ENCODE data around the gene KRT7.

The KRT7 gene

GRCh38 chr12:52258335-52258901, 25.4 kb downstream of the KRT7 start:
- Histone ChIP-seq H3K9me3 (ENCODE audit: control insufficient read depth in 1 of 2, low read length in 2 of 2) (peaks cover 0 to 3% of the 10 kb centered on the region in 2 donors), H3K4me3 (ENCODE audit: low read depth in 1 of 2, low read length in 2 of 2) (no peak overlapping the region), H3K4me1 (ENCODE audit: control insufficient read depth in 1 of 2, insufficient read depth in 2 of 2, low read length in 2 of 2) (peaks cover 0 to 8% of the 10 kb centered on the region in 2 donors), H3K27ac (ENCODE audit: low read length) (no peak overlapping the region), H3K27me3 (ENCODE audit: low read depth, low read length) (peaks cover 30% of the 10 kb centered on the region), H3K36me3 (ENCODE audit: control insufficient read depth in 1 of 2, insufficient read depth in 2 of 2, low read length in 2 of 2) (no peaks in the 10 kb centered on the region)

DNA sequence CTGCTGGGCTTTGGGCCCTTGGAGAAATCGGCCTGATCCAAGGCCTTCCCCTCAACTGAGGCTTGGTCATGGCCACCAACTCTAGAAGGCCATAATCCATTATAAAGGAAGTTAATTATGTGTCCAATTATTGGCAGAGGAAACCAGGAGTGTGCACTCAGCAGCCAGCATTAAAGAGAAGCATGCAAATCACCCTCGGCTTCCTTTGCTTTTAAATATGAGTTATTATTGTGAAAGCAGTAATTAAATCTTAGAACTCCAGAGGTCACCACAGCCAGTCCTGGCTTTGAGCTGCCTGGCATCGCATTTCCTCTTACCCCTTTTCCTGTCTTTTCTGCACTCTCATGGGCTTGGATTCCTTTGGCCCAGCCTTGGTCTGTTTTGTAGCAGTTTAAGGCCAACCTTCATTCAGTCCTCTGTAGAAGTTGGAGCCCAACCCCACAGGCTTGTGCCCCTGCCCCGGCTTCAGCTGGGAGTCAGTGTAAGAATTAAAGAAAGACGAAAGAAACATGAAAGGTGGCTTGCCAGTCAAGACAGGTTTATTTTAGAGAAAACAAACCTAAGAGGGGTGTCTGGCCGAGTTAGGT, 26.7 kb downstream of the KRT7 start:
- no peak overlapping the region for H3K27ac ChIP-seq (ENCODE audit: low read length)
- no peak overlapping the region for H3K4me3 ChIP-seq (ENCODE audit: low read depth in 1 of 2, low read length in 2 of 2)
- peaks cover 0 to 8% of the 10 kb centered on the region in 2 donors for H3K4me1 ChIP-seq (ENCODE audit: control insufficient read depth in 1 of 2, insufficient read depth in 2 of 2, low read length in 2 of 2)
- peaks cover 0 to 3% of the 10 kb centered on the region in 2 donors for H3K9me3 ChIP-seq (ENCODE audit: control insufficient read depth in 1 of 2, low read length in 2 of 2)
- H3K36me3 ChIP-seq (ENCODE audit: control insufficient read depth in 1 of 2, insufficient read depth in 2 of 2, low read length in 2 of 2): no peaks in the 10 kb centered on the region
- peaks cover 30% of the 10 kb centered on the region for H3K27me3 ChIP-seq (ENCODE audit: low read depth, low read length)

GRCh38 chr12:52260361-52261207, 27.5 kb downstream of the KRT7 start:
- no peak overlapping the region for H3K4me3 ChIP-seq (ENCODE audit: low read depth in 1 of 2, low read length in 2 of 2)

GRCh38 chr12:52261208-52261484, 28.1 kb downstream of the KRT7 start:
- H3K36me3 ChIP-seq (ENCODE audit: control insufficient read depth in 1 of 2, insufficient read depth in 2 of 2, low read length in 2 of 2): no peaks in the 10 kb centered on the region
- no peak overlapping the region for H3K27ac ChIP-seq (ENCODE audit: low read length)
- H3K27me3 ChIP-seq (ENCODE audit: low read depth, low read length): peaks cover 27% of the 10 kb centered on the region
- H3K9me3 ChIP-seq (ENCODE audit: control insufficient read depth in 1 of 2, low read length in 2 of 2): peaks cover 0 to 3% of the 10 kb centered on the region in 2 donors
- no peak overlapping the region for H3K4me3 ChIP-seq (ENCODE audit: low read depth in 1 of 2, low read length in 2 of 2)
- peaks cover 0 to 8% of the 10 kb centered on the region in 2 donors for H3K4me1 ChIP-seq (ENCODE audit: control insufficient read depth in 1 of 2, insufficient read depth in 2 of 2, low read length in 2 of 2)

More at GRCh38 chr12:52260361-52261207, 27.5 kb downstream of the KRT7 start:
- Histone ChIP-seq H3K27me3 (ENCODE audit: low read depth, low read length) (peaks cover 30% of the 10 kb centered on the region), H3K9me3 (ENCODE audit: control insufficient read depth in 1 of 2, low read length in 2 of 2) (peaks cover 0 to 3% of the 10 kb centered on the region in 2 donors), H3K4me1 (ENCODE audit: control insufficient read depth in 1 of 2, insufficient read depth in 2 of 2, low read length in 2 of 2) (peaks cover 0 to 8% of the 10 kb centered on the region in 2 donors), H3K36me3 (ENCODE audit: control insufficient read depth in 1 of 2, insufficient read depth in 2 of 2, low read length in 2 of 2) (no peaks in the 10 kb centered on the region), H3K27ac (ENCODE audit: low read length) (no peak overlapping the region)

- Histone ChIP-seq H3K4me3 (ENCODE audit: low read depth in 1 of 2, low read length in 2 of 2) (no peak overlapping the region), H3K36me3 (ENCODE audit: control insufficient read depth in 1 of 2, insufficient read depth in 2 of 2, low read length in 2 of 2) (no peaks in the 10 kb centered on the region), H3K9me3 (ENCODE audit: control insufficient read depth in 1 of 2, low read length in 2 of 2) (peaks cover 0 to 3% of the 10 kb centered on the region in 2 donors), H3K4me1 (ENCODE audit: control insufficient read depth in 1 of 2, insufficient read depth in 2 of 2, low read length in 2 of 2) (peaks cover 0 to 8% of the 10 kb centered on the region in 2 donors), H3K27ac (ENCODE audit: low read length) (no peak overlapping the region), H3K27me3 (ENCODE audit: low read depth, low read length) (peaks cover 17% of the 10 kb centered on the region)
Measured at GRCh38 chr12:52262286-52262685, 29.2 kb downstream of the KRT7 start.

DNA sequence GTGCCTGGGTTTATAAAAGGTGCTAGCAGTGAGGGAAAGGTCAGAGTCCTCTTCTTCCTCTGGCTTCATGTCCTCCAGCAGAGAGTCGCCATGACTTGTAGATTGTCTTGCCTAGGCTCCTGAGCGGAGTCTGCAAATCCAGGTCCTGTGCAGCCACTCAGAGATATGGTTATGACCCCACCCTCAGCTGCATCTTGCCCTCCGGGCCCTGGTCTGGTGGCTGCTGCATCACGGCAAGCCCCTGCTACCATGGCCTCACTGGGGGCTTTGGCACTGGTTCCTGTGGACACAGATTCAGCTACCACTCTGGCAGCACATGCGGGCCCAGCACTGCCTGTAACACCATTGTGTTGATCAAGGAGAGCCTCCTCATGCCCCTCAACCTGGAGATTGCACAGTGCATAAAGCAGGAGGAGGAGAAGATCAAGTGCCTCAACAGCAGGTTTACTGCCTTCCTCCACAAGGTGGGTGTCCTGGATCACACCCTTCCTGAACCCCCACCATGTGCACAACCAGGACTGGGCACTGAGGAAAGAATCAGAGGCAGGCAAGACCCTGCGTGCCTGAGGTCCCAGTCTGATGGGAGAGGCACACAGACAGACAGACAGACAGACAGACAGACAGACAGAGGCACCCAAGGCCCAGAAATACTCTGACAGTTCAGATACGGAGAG, 30.9 kb downstream of the KRT7 start:
- H3K4me1 ChIP-seq (ENCODE audit: control insufficient read depth in 1 of 2, insufficient read depth in 2 of 2, low read length in 2 of 2): peaks cover 0 to 2% of the 10 kb centered on the region in 2 donors
- no peaks in the 10 kb centered on the region for H3K36me3 ChIP-seq (ENCODE audit: control insufficient read depth in 1 of 2, insufficient read depth in 2 of 2, low read length in 2 of 2)
- peaks cover 0 to 3% of the 10 kb centered on the region in 2 donors for H3K9me3 ChIP-seq (ENCODE audit: control insufficient read depth in 1 of 2, low read length in 2 of 2)
- no peak overlapping the region for H3K27ac ChIP-seq (ENCODE audit: low read length)
- no peak overlapping the region for H3K4me3 ChIP-seq (ENCODE audit: low read depth in 1 of 2, low read length in 2 of 2)
- H3K27me3 ChIP-seq (ENCODE audit: low read depth, low read length): peaks cover 8% of the 10 kb centered on the region

DNA sequence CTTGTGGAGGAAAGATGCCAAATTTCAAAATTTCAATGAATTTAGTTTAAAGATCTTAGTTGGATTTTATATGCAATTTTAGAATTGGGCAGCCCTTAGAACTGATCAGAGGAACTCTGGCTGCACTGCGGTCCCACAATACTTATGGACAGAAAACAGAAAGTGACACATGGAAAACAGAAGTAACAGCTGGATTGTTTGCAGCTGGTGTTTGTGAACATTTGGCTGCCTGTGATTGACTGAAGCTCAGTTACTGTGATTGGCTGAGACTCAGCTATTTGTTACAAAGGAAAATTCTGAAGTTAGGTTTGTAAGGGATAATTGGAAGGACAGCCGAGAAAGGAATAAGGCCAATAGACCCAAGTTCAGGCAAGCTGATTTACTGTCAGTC, 31.4 kb downstream of the KRT7 start:
- H3K36me3 ChIP-seq (ENCODE audit: control insufficient read depth in 1 of 2, insufficient read depth in 2 of 2, low read length in 2 of 2): no peaks in the 10 kb centered on the region

GRCh38 chr12:52266514-52266913, 33.5 kb downstream of the KRT7 start:
- Histone ChIP-seq H3K4me1 (ENCODE audit: control insufficient read depth in 1 of 2, insufficient read depth in 2 of 2, low read length in 2 of 2) (no peaks in the 10 kb centered on the region), H3K27me3 (ENCODE audit: low read depth, low read length) (no peaks in the 10 kb centered on the region), H3K27ac (ENCODE audit: low read length) (no peak overlapping the region), H3K36me3 (ENCODE audit: control insufficient read depth in 1 of 2, insufficient read depth in 2 of 2, low read length in 2 of 2) (no peaks in the 10 kb centered on the region), H3K9me3 (ENCODE audit: control insufficient read depth in 1 of 2, low read length in 2 of 2) (no peaks in the 10 kb centered on the region), H3K4me3 (ENCODE audit: low read depth in 1 of 2, low read length in 2 of 2) (no peak overlapping the region)

More for the DNA sequence above, 31.4 kb downstream of the KRT7 start:
- Histone ChIP-seq H3K27ac (ENCODE audit: low read length) (no peak overlapping the region), H3K27me3 (ENCODE audit: low read depth, low read length) (peaks cover 5% of the 10 kb centered on the region), H3K4me3 (ENCODE audit: low read depth in 1 of 2, low read length in 2 of 2) (no peak overlapping the region), H3K4me1 (ENCODE audit: control insufficient read depth in 1 of 2, insufficient read depth in 2 of 2, low read length in 2 of 2) (no peaks in the 10 kb centered on the region), H3K9me3 (ENCODE audit: control insufficient read depth in 1 of 2, low read length in 2 of 2) (no peaks in the 10 kb centered on the region)

GRCh38 chr12:52267266-52267665, 34.2 kb downstream of the KRT7 start:
- Histone ChIP-seq H3K4me1 (ENCODE audit: control insufficient read depth in 1 of 2, insufficient read depth in 2 of 2, low read length in 2 of 2) (no peaks in the 10 kb centered on the region), H3K27ac (ENCODE audit: low read length) (no peak overlapping the region), H3K4me3 (ENCODE audit: low read depth in 1 of 2, low read length in 2 of 2) (no peak overlapping the region), H3K36me3 (ENCODE audit: control insufficient read depth in 1 of 2, insufficient read depth in 2 of 2, low read length in 2 of 2) (no peaks in the 10 kb centered on the region), H3K27me3 (ENCODE audit: low read depth, low read length) (no peaks in the 10 kb centered on the region), H3K9me3 (ENCODE audit: control insufficient read depth in 1 of 2, low read length in 2 of 2) (no peaks in the 10 kb centered on the region)

- H3K27ac ChIP-seq (ENCODE audit: low read length): no peak overlapping the region
Measured at GRCh38 chr12:52267699-52268098, 34.7 kb downstream of the KRT7 start.

GRCh38 chr12:52268212-52268611, 35.2 kb downstream of the KRT7 start:
- Histone ChIP-seq H3K27me3 (ENCODE audit: low read depth, low read length) (no peaks in the 10 kb centered on the region), H3K36me3 (ENCODE audit: control insufficient read depth in 1 of 2, insufficient read depth in 2 of 2, low read length in 2 of 2) (no peaks in the 10 kb centered on the region), H3K4me1 (ENCODE audit: control insufficient read depth in 1 of 2, insufficient read depth in 2 of 2, low read length in 2 of 2) (no peaks in the 10 kb centered on the region), H3K27ac (ENCODE audit: low read length) (no peak overlapping the region), H3K4me3 (ENCODE audit: low read depth in 1 of 2, low read length in 2 of 2) (no peak overlapping the region), H3K9me3 (ENCODE audit: control insufficient read depth in 1 of 2, low read length in 2 of 2) (no peaks in the 10 kb centered on the region)

More at GRCh38 chr12:52267699-52268098, 34.7 kb downstream of the KRT7 start:
- no peaks in the 10 kb centered on the region for H3K36me3 ChIP-seq (ENCODE audit: control insufficient read depth in 1 of 2, insufficient read depth in 2 of 2, low read length in 2 of 2)
- no peak overlapping the region for H3K4me3 ChIP-seq (ENCODE audit: low read depth in 1 of 2, low read length in 2 of 2)
- no peaks in the 10 kb centered on the region for H3K9me3 ChIP-seq (ENCODE audit: control insufficient read depth in 1 of 2, low read length in 2 of 2)
- H3K27me3 ChIP-seq (ENCODE audit: low read depth, low read length): no peaks in the 10 kb centered on the region
- no peaks in the 10 kb centered on the region for H3K4me1 ChIP-seq (ENCODE audit: control insufficient read depth in 1 of 2, insufficient read depth in 2 of 2, low read length in 2 of 2)
